A673 (cell line): ENCODE data around the gene CPED1. TPM values are rescaled to one million over a fixed set of nuclear protein-coding genes. Genes with fewer than 3 reads are reported as not detected.

Experiments used
- BruUV-seq: library from RNA; stranded (reverse); fragments of 400-500 nt; replicated peaks from 2 replicates; lab custom pipeline; 2021; lab: Mats Ljungman, UMichigan
- CTCF ChIA-PET: fragments of 300-600 bp; sonication (Branson Sonifier 250); formaldehyde crosslinking; loops from one replicate; lab custom pipeline; 2022; ENCODE audit warnings: antibody characterized with exemption; lab: Charles Lee
- POLR2A ChIA-PET: fragments of 300-600 bp; sonication (Branson Sonifier 250); formaldehyde crosslinking; loops from one replicate; lab custom pipeline; 2022; ENCODE audit warnings: antibody characterized with exemption; ENCODE audit not compliant: low non-redundant PET; lab: Charles Lee
- DNase-seq: peaks from one replicate; pipeline ENCODE4 v3.0.0-alpha.2; 2015; ENCODE audit warnings: low spot score
- H3K27ac ChIP-seq: fragments of 200-600 bp; sonication (generic); 2 replicates; pipeline ENCODE4 v1.5.1; 2016; ENCODE audit warnings: mixed run types, low read depth, mild to moderate bottlenecking, mixed read lengths, antibody characterized with exemption, low read length; ENCODE audit not compliant: poor library complexity, severe bottlenecking
- H3K27me3 ChIP-seq: fragments of 200-600 bp; sonication (generic); replicated peaks from 2 replicates; pipeline ENCODE4 v1.6.1; 2017; ENCODE audit warnings: mixed run types, low read depth, mild to moderate bottlenecking, mixed read lengths, antibody characterized with exemption, low read length; ENCODE audit not compliant: insufficient read depth, poor library complexity
- H3K36me3 ChIP-seq: fragments of 200-600 bp; sonication (generic); 2 replicates; pipeline ENCODE4 v1.6.1; 2016; ENCODE audit warnings: mixed run types, mild to moderate bottlenecking, mixed read lengths, antibody characterized with exemption, low read length; ENCODE audit not compliant: insufficient read depth, poor library complexity, severe bottlenecking
- H3K4me1 ChIP-seq: fragments of 200-600 bp; sonication (generic); 2 replicates; pipeline ENCODE4 v1.6.1; 2017; ENCODE audit warnings: mixed run types, mild to moderate bottlenecking, mixed read lengths, antibody characterized with exemption, low read length; ENCODE audit not compliant: insufficient read depth, poor library complexity, severe bottlenecking
- H3K4me3 ChIP-seq: fragments of 200-600 bp; sonication (generic); 2 replicates; pipeline ENCODE4 v1.5.1; 2016; ENCODE audit warnings: low read depth, mixed run types, mild to moderate bottlenecking, mixed read lengths, low read length; ENCODE audit not compliant: poor library complexity, severe bottlenecking
- H3K9me3 ChIP-seq: fragments of 200-600 bp; sonication (generic); 2 replicates; pipeline ENCODE4 v1.6.1; 2016; ENCODE audit warnings: mixed run types, low read depth, mild to moderate bottlenecking, mixed read lengths, antibody characterized with exemption, low read length; ENCODE audit not compliant: poor library complexity, severe bottlenecking
- CTCF ChIP-seq: fragments of 300-800, 200-600 bp; sonication (generic); conservative IDR thresholded peaks from 2 replicates; pipeline ENCODE4 v1.5.1; 2017; ENCODE audit warnings: low read depth, mild to moderate bottlenecking, antibody characterized with exemption, low read length, moderate library complexity, mixed read lengths
- EZH2 ChIP-seq: fragments of 200-600 bp; sonication (generic); IDR thresholded peaks from 2 replicates; pipeline ENCODE4 v1.6.1; 2017; ENCODE audit warnings: borderline replicate concordance, low read depth, mild to moderate bottlenecking, mixed read lengths, antibody characterized with exemption, low read length; ENCODE audit not compliant: poor library complexity, severe bottlenecking
- intact Hi-C: fragments of 100-400 bp; cut with micrococcal nuclease; formaldehyde crosslinking; loops from one replicate; pipeline ENCODE4 v1.10.0; 2022; ENCODE audit not compliant: unreplicated experiment
- total RNA-seq: library from RNA; stranded (reverse); gene quantifications from 2 replicates; pipeline ENCODE4 v1.2.3, GENCODE V29; 2021

The CPED1 gene
- total RNA-seq, 1 experiment from 2014 or later, result 0.15 TPM

GRCh38 chr7:121023194-121023593 is 34.7 kb downstream of the CPED1 start:
- Histone ChIP-seq H3K4me3 (no peak overlapping the region), H3K36me3 (no peaks in the 10 kb centered on the region), H3K27ac (no peak overlapping the region), H3K4me1 (peaks cover 17% of the 10 kb centered on the region), H3K9me3 (no peaks in the 10 kb centered on the region), H3K27me3 (no peaks in the 10 kb centered on the region)
- intact Hi-C loops, result no loop called here
- no peak for DNase-seq
- ChIA-PET CTCF (no interaction called here), POLR2A (no interaction called here)
- TF ChIP-seq CTCF (no peak), EZH2 (no peak)
- BruUV-seq, result no TSS peak

DNA sequence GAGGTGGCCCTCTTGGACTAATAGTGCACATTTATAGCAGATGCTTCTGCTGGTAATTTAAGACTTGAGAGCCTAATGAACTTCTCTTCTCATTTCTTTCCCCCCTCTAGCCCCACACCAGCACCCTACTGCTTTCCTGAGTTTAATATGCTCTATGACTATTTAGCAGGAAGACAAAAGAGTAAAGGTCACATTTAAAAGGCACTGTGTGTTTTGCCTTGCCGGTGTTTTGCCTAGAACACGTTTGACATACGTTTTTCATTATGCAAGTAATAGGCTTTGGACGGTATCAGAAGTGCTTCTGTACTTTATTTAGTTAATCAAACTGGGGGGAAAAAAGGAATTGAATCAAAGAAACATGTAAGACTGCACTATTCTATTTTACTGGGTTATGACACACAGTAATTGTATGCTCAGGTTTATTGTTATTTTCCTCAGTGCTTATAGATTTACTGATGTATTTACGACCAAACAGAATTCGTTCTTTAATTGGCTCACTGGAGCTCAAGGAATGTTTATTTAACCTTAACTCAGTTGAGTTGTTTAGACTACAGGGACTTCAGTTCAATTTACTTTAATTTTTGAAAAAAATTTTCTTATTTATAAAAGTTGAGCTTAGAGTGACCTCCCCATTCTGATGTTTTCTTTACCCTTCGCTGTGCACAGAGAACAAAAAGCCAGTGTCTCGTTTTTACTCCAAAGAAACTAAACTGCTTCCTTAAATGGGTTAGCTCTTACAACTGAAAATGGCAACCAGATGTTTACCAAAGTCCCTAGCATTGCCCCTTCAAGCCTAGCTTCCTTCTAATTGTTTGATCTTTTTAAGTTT is 35.4 kb downstream of the CPED1 start:
- POLR2A ChIA-PET, result interaction anchor here (0.6 kb wide), 1 partner anchor 187 kb away, joined by 3 read pairs; no protein-coding TSS in a partner anchor
- H3K4me3 ChIP-seq, result no peak overlapping the region

GRCh38 chr7:121024611-121025010 is 36.1 kb downstream of the CPED1 start:
- POLR2A ChIA-PET, result interaction anchor here (0.6 kb wide), 1 partner anchor 186 kb away, joined by 3 read pairs; no protein-coding TSS in a partner anchor
- peaks cover 17% of the 10 kb centered on the region for H3K4me1 ChIP-seq
- DNase-seq, result no peak
- no peaks in the 10 kb centered on the region for H3K9me3 ChIP-seq
- no peaks in the 10 kb centered on the region for H3K36me3 ChIP-seq
- H3K27me3 ChIP-seq, result no peaks in the 10 kb centered on the region
- no TSS peak for BruUV-seq
- CTCF ChIA-PET, result no interaction called here
- no peak overlapping the region for H3K27ac ChIP-seq
- intact Hi-C loops, result no loop called here
- H3K4me3 ChIP-seq, result no peak overlapping the region
- TF ChIP-seq EZH2 (no peak), CTCF (no peak)

More for the DNA sequence above, 35.4 kb downstream of the CPED1 start:
- CTCF ChIA-PET, result no interaction called here
- H3K4me1 ChIP-seq, result peaks cover 17% of the 10 kb centered on the region
- intact Hi-C loops, result no loop called here
- no peaks in the 10 kb centered on the region for H3K36me3 ChIP-seq
- no peaks in the 10 kb centered on the region for H3K9me3 ChIP-seq
- TF ChIP-seq EZH2 (no peak), CTCF (no peak)
- no peak overlapping the region for H3K27ac ChIP-seq
- BruUV-seq, result no TSS peak
- DNase-seq, result peak; percentile 35
- H3K27me3 ChIP-seq, result no peaks in the 10 kb centered on the region
